Activated effector memory CD4-positive, alpha-beta T cell treated with Interleukin-2 at 50 U/mL for 16 hours (primary cell): ENCODE data around the gene NBAS.
"Not testable (repeated sequence)": the region's sequence is repeated elsewhere in the genome, so short reads cannot be mapped to it uniquely, and the experiment has no call there.

Experiments
- DNase-seq: peaks from one replicate; pipeline ENCODE4 v3.0.0-alpha.2; 2020

NBAS gene

GRCh38 chr2:15354596-15355366 is 206.4 kb downstream of the NBAS start:
- DNase-seq: no peak

GRCh38 chr2:15352363-15352762 is 208.8 kb downstream of the NBAS start:
- no peak for DNase-seq

GRCh38 chr2:15348636-15349035 is 212.5 kb downstream of the NBAS start:
- no peak for DNase-seq

- no peak for DNase-seq
These were observed 213.1 kb downstream of the NBAS start for GRCh38 chr2:15348045-15348444.

GRCh38 chr2:15346624-15347023 is 214.5 kb downstream of the NBAS start:
- no peak for DNase-seq

GRCh38 chr2:15337996-15338666 is 223.0 kb downstream of the NBAS start:
- DNase-seq: no peak

GRCh38 chr2:15334644-15335326 is 226.3 kb downstream of the NBAS start:
- DNase-seq: no peak

- no peak for DNase-seq
These were observed 229.3 kb downstream of the NBAS start for GRCh38 chr2:15331787-15332186.

GRCh38 chr2:15325296-15325695 is 235.8 kb downstream of the NBAS start:
- DNase-seq: no peak

- DNase-seq: no peak
These were observed 237.9 kb downstream of the NBAS start for GRCh38 chr2:15323227-15323626.

- not testable (repeated sequence) for DNase-seq
These were observed 239.7 kb downstream of the NBAS start for GRCh38 chr2:15321481-15321880.

- peak; percentile 8 for DNase-seq
These were observed 244.7 kb downstream of the NBAS start for GRCh38 chr2:15316370-15316814.

- no peak for DNase-seq
These were observed 245.7 kb downstream of the NBAS start for GRCh38 chr2:15315411-15315810.

- no peak for DNase-seq
These were observed 247.5 kb downstream of the NBAS start for GRCh38 chr2:15313657-15314056.

GRCh38 chr2:15311926-15312325 is 249.2 kb downstream of the NBAS start:
- DNase-seq: no peak

GRCh38 chr2:15311201-15311907 is 249.8 kb downstream of the NBAS start:
- no peak for DNase-seq

GRCh38 chr2:15307526-15307925 is 253.6 kb downstream of the NBAS start:
- no peak for DNase-seq

GRCh38 chr2:15306706-15307105 is 254.4 kb downstream of the NBAS start:
- no peak for DNase-seq

- no peak for DNase-seq
These were observed 257.3 kb downstream of the NBAS start for GRCh38 chr2:15303874-15304273.

- DNase-seq: no peak
These were observed 259.0 kb downstream of the NBAS start for GRCh38 chr2:15302154-15302553.

- DNase-seq: no peak
These were observed 260.2 kb downstream of the NBAS start for GRCh38 chr2:15300624-15301573.

- no peak for DNase-seq
These were observed 261.1 kb downstream of the NBAS start for GRCh38 chr2:15299904-15300520.
